ENCODE measurements around the gene DLX4.
A peak's percentile ranks its signal among the peaks of the same experiment; 100 is the strongest.

Gene DLX4

GRCh38 chr17:49966767-49967166, 2.2 kb upstream of the DLX4 start:
- Histone ChIP-seq H3K27me3 (ENCODE audit: insufficient read depth, low read length, poor library complexity, severe bottlenecking) (no peaks in the 10 kb centered on the region), H3K4me3 (ENCODE audit: low read length, poor library complexity, severe bottlenecking) (no peak overlapping the region), H3F3A (ENCODE audit: low read depth) (no peaks in the 10 kb centered on the region), H3K9me2 (replicated peaks; ENCODE audit: low read depth, low read length) (no peaks in the 10 kb centered on the region), H3K4me1 (ENCODE audit: insufficient read depth, low read length, poor library complexity, severe bottlenecking) (peaks cover 12% of the 10 kb centered on the region), H2AFZ (ENCODE audit: low read length) (no peak overlapping the region), H3K4me2 (ENCODE audit: low read depth, low read length, poor library complexity, severe bottlenecking) (no peak overlapping the region), H4K20me1 (ENCODE audit: insufficient read depth, low read length, poor library complexity, severe bottlenecking) (no peaks in the 10 kb centered on the region), H3K9ac (ENCODE audit: low read depth, low read length, poor library complexity, severe bottlenecking) (no peak overlapping the region), H3K9me3 (ENCODE audit: insufficient read depth, low read depth, low read length) (no peaks in the 10 kb centered on the region), H3K79me2 (ENCODE audit: insufficient read depth, low read length) (no peaks in the 10 kb centered on the region), H3K36me3 (ENCODE audit: insufficient read depth, low read length) (no peaks in the 10 kb centered on the region)
- no peak for TF ChIP-seq EZH2phosphoT487 (IDR thresholded peaks at IDR 0.05; ENCODE audit: borderline replicate concordance)
- TF ChIP-seq, protein P1, sequence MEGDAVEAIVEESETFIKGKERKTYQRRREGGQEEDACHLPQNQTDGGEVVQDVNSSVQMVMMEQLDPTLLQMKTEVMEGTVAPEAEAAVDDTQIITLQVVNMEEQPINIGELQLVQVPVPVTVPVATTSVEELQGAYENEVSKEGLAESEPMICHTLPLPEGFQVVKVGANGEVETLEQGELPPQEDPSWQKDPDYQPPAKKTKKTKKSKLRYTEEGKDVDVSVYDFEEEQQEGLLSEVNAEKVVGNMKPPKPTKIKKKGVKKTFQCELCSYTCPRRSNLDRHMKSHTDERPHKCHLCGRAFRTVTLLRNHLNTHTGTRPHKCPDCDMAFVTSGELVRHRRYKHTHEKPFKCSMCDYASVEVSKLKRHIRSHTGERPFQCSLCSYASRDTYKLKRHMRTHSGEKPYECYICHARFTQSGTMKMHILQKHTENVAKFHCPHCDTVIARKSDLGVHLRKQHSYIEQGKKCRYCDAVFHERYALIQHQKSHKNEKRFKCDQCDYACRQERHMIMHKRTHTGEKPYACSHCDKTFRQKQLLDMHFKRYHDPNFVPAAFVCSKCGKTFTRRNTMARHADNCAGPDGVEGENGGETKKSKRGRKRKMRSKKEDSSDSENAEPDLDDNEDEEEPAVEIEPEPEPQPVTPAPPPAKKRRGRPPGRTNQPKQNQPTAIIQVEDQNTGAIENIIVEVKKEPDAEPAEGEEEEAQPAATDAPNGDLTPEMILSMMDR (conservative IDR thresholded peaks at IDR 0.05; ENCODE audit: low read length): no peak

- H3K4me3 ChIP-seq (ENCODE audit: low read length, poor library complexity, severe bottlenecking): no peak overlapping the region
- no peaks in the 10 kb centered on the region for H3K9me3 ChIP-seq (ENCODE audit: insufficient read depth, low read depth, low read length)
- H3F3A ChIP-seq (ENCODE audit: low read depth): no peaks in the 10 kb centered on the region
- H3K9ac ChIP-seq (ENCODE audit: low read depth, low read length, poor library complexity, severe bottlenecking): no peak overlapping the region
- no peak overlapping the region for H3K4me2 ChIP-seq (ENCODE audit: low read depth, low read length, poor library complexity, severe bottlenecking)
- H4K20me1 ChIP-seq (ENCODE audit: insufficient read depth, low read length, poor library complexity, severe bottlenecking): no peaks in the 10 kb centered on the region
- TF ChIP-seq, protein P1 (conservative IDR thresholded peaks at IDR 0.05; ENCODE audit: low read length): no peak
- H2AFZ ChIP-seq (ENCODE audit: low read length): no peak overlapping the region
- no peaks in the 10 kb centered on the region for H3K79me2 ChIP-seq (ENCODE audit: insufficient read depth, low read length)
- H3K9me2 ChIP-seq (replicated peaks; ENCODE audit: low read depth, low read length): no peaks in the 10 kb centered on the region
- H3K36me3 ChIP-seq (ENCODE audit: insufficient read depth, low read length): no peaks in the 10 kb centered on the region
- peaks cover 12% of the 10 kb centered on the region for H3K4me1 ChIP-seq (ENCODE audit: insufficient read depth, low read length, poor library complexity, severe bottlenecking)
- no peaks in the 10 kb centered on the region for H3K27me3 ChIP-seq (ENCODE audit: insufficient read depth, low read length, poor library complexity, severe bottlenecking)
Measured at GRCh38 chr17:49967205-49967604, 1.8 kb upstream of the DLX4 start.

DNA sequence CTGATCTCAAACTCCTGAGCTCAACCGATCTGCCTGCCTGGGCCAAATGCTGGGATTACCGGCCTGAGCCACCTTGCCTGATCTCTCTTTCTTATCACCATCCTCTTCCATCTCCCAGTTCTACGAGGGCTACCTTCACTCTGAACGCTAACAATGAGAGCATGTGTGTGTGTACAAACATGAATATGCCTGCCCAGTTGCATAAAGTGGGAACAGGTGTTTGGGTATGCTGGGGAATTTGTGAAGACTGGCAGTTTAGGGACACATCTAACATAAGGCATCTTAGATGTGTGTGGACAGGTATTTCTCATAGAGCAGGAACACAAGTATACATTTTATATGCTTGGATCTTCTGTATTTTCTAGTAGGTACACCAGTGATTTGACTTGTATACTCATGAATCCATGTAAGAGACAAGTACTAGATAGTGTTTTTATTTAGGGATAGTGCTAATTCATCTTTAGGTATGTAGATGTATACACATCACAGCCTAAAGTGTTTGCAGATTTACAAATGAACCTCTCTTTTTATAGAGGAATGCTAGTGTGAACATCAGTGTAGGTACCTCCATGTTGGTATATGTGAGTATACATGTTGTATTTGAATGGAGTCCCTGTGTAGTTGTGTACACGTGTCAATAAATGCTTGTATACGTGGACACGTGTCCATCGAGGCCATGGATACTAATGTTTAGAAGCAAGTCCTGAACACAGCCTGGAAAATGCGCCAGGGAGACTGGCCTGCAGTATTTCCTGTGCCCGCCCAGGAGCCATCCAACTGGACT, 1.2 kb upstream of the DLX4 start:
- no peaks in the 10 kb centered on the region for H3K79me2 ChIP-seq (ENCODE audit: insufficient read depth, low read length)
- no peaks in the 10 kb centered on the region for H3K9me2 ChIP-seq (replicated peaks; ENCODE audit: low read depth, low read length)
- TF ChIP-seq, protein P1 (conservative IDR thresholded peaks at IDR 0.05; ENCODE audit: low read length): no peak
- TF ChIP-seq EZH2phosphoT487 (IDR thresholded peaks at IDR 0.05; ENCODE audit: borderline replicate concordance): no peak
- no peaks in the 10 kb centered on the region for H3F3A ChIP-seq (ENCODE audit: low read depth)
- peaks cover 12% of the 10 kb centered on the region for H3K4me1 ChIP-seq (ENCODE audit: insufficient read depth, low read length, poor library complexity, severe bottlenecking)
- no peaks in the 10 kb centered on the region for H3K27me3 ChIP-seq (ENCODE audit: insufficient read depth, low read length, poor library complexity, severe bottlenecking)
- H3K9me3 ChIP-seq (ENCODE audit: insufficient read depth, low read depth, low read length): no peaks in the 10 kb centered on the region
- H3K4me2 ChIP-seq (ENCODE audit: low read depth, low read length, poor library complexity, severe bottlenecking): peak overlapping the region; percentile 96
- no peaks in the 10 kb centered on the region for H3K36me3 ChIP-seq (ENCODE audit: insufficient read depth, low read length)
- peak overlapping the region; percentile 98 for H3K4me3 ChIP-seq (ENCODE audit: low read length, poor library complexity, severe bottlenecking)
- peak overlapping the region; percentile 98 for H3K9ac ChIP-seq (ENCODE audit: low read depth, low read length, poor library complexity, severe bottlenecking)
- H4K20me1 ChIP-seq (ENCODE audit: insufficient read depth, low read length, poor library complexity, severe bottlenecking): no peaks in the 10 kb centered on the region
- peak overlapping the region; percentile 100 for H2AFZ ChIP-seq (ENCODE audit: low read length)
